Astrocyte (in vitro differentiated cells and primary cell): Measurements from ENCODE around the gene ZDHHC1.

ENCODE experiments used
- EZH2 ChIP-seq: IDR thresholded peaks from 2 replicates; pipeline ENCODE4 v1.6.1; 2012; ENCODE audit warnings: mild to moderate bottlenecking, low read length, inconsistent platforms; ENCODE audit not compliant: insufficient read depth
- TF ChIP-seq, protein P1 (sequence below): IDR thresholded peaks from 2 replicates; pipeline ENCODE4 v1.5.1; 2011; ENCODE audit warnings: low read depth, mild to moderate bottlenecking, inconsistent platforms, low read length, moderate library complexity; ENCODE audit not compliant: insufficient read depth

GRCh38 chr16:67421030-67421429 lies 4.8 kb upstream of the ZDHHC1 start:
- TF ChIP-seq, protein P1, sequence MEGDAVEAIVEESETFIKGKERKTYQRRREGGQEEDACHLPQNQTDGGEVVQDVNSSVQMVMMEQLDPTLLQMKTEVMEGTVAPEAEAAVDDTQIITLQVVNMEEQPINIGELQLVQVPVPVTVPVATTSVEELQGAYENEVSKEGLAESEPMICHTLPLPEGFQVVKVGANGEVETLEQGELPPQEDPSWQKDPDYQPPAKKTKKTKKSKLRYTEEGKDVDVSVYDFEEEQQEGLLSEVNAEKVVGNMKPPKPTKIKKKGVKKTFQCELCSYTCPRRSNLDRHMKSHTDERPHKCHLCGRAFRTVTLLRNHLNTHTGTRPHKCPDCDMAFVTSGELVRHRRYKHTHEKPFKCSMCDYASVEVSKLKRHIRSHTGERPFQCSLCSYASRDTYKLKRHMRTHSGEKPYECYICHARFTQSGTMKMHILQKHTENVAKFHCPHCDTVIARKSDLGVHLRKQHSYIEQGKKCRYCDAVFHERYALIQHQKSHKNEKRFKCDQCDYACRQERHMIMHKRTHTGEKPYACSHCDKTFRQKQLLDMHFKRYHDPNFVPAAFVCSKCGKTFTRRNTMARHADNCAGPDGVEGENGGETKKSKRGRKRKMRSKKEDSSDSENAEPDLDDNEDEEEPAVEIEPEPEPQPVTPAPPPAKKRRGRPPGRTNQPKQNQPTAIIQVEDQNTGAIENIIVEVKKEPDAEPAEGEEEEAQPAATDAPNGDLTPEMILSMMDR, result no peak
- no peak for TF ChIP-seq EZH2
